T-helper 2 cell treated with Interferon-gamma antibody and Interleukin-4, amounts not matched to agents 5 μg/mL and 100 μg/mL, for 36 hours (primary cell): ENCODE measurements around the gene JUN.

Source experiments
- DNase-seq: peaks from one replicate; pipeline ENCODE4 v3.0.0; 2021; ENCODE audit warnings: low spot score
- H3K27ac Mint-ChIP-seq: one replicate; pipeline ENCODE4 v1.8.0; 2021; ENCODE audit warnings: mild to moderate bottlenecking, mixed read lengths
- H3K27me3 Mint-ChIP-seq: one replicate; pipeline ENCODE4 v1.8.0; 2021; ENCODE audit warnings: low read depth, mixed read lengths
- H3K36me3 Mint-ChIP-seq: one replicate; pipeline ENCODE4 v1.8.0; 2021; ENCODE audit warnings: low read depth, mixed read lengths
- H3K4me1 Mint-ChIP-seq: one replicate; pipeline ENCODE4 v1.8.0; 2021; ENCODE audit warnings: low read depth, mixed read lengths
- H3K4me3 Mint-ChIP-seq: one replicate; pipeline ENCODE4 v1.8.0; 2022; ENCODE audit warnings: mild to moderate bottlenecking, moderate library complexity, mixed read lengths
- H3K9me3 Mint-ChIP-seq: one replicate; pipeline ENCODE4 v1.8.0; 2021; ENCODE audit warnings: mixed read lengths

JUN gene

GRCh38 chr1:58748666-58749065 is 35.2 kb downstream of the JUN start:
- peaks cover 23% of the 10 kb centered on the region for H3K27me3 Mint-ChIP-seq
- peaks cover 32% of the 10 kb centered on the region for H3K4me1 Mint-ChIP-seq
- H3K36me3 Mint-ChIP-seq = no peaks in the 10 kb centered on the region
- no peak overlapping the region for H3K4me3 Mint-ChIP-seq
- H3K27ac Mint-ChIP-seq = no peak overlapping the region
- DNase-seq = no peak
- H3K9me3 Mint-ChIP-seq = no peaks in the 10 kb centered on the region

- Mint-ChIP-seq H3K4me1 (peaks cover 15% of the 10 kb centered on the region), H3K27ac (no peak overlapping the region), H3K9me3 (no peaks in the 10 kb centered on the region), H3K27me3 (peaks cover 23% of the 10 kb centered on the region), H3K4me3 (no peak overlapping the region), H3K36me3 (no peaks in the 10 kb centered on the region)
- DNase-seq = no peak
These were observed 37.1 kb downstream of the JUN start for GRCh38 chr1:58746757-58747156.

DNA sequence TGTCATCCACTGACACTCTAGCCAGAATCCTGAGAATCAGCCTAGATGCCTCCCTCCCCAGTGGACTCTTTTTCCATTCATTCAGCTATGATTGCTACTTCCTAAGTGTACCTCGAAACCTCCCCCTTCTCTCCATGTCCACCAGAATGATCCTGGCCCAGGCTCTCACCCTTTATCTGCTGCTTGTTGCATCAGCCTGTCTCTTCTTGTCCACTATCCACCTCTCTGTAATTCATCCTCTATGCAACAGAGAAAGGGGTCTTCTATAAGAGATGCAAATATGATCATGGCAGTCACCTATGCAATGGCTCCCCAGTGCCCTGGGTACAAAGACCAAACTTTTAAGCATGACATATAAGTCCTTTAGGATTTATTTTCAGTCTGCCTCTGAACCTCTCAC is 37.7 kb downstream of the JUN start:
- peaks cover 14% of the 10 kb centered on the region for H3K4me1 Mint-ChIP-seq
- no peaks in the 10 kb centered on the region for H3K36me3 Mint-ChIP-seq
- H3K27me3 Mint-ChIP-seq = peaks cover 23% of the 10 kb centered on the region
- H3K4me3 Mint-ChIP-seq = no peak overlapping the region
- DNase-seq = no peak
- no peaks in the 10 kb centered on the region for H3K9me3 Mint-ChIP-seq
- H3K27ac Mint-ChIP-seq = no peak overlapping the region

- DNase-seq = no peak
- no peaks in the 10 kb centered on the region for H3K36me3 Mint-ChIP-seq
- peaks cover 23% of the 10 kb centered on the region for H3K27me3 Mint-ChIP-seq
- H3K9me3 Mint-ChIP-seq = no peaks in the 10 kb centered on the region
- no peak overlapping the region for H3K4me3 Mint-ChIP-seq
- peaks cover 10% of the 10 kb centered on the region for H3K4me1 Mint-ChIP-seq
- no peak overlapping the region for H3K27ac Mint-ChIP-seq
These were observed 38.2 kb downstream of the JUN start for GRCh38 chr1:58745666-58746065.

DNA sequence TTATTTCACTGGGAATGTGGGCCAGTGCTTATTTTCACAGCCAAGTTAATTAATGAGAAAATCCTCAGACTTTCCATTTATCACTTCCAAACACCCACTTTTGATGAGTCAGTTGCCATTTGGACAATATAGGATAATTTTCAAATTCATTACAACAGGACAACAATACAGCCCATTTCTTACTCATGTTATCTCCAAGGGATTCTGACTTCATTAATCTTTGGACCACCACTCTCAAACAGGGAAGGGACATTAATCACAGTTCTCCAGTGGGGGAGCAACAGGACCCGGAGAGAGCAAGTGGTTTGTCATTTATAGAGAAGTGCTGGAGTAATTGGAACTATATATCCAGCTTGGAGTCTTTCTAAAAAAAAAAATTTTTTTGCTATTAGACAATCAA is 38.7 kb downstream of the JUN start:
- Mint-ChIP-seq H3K27ac (no peak overlapping the region), H3K4me1 (peaks cover 10% of the 10 kb centered on the region), H3K27me3 (peaks cover 23% of the 10 kb centered on the region), H3K4me3 (no peak overlapping the region), H3K9me3 (no peaks in the 10 kb centered on the region), H3K36me3 (no peaks in the 10 kb centered on the region)
- DNase-seq = no peak

DNA sequence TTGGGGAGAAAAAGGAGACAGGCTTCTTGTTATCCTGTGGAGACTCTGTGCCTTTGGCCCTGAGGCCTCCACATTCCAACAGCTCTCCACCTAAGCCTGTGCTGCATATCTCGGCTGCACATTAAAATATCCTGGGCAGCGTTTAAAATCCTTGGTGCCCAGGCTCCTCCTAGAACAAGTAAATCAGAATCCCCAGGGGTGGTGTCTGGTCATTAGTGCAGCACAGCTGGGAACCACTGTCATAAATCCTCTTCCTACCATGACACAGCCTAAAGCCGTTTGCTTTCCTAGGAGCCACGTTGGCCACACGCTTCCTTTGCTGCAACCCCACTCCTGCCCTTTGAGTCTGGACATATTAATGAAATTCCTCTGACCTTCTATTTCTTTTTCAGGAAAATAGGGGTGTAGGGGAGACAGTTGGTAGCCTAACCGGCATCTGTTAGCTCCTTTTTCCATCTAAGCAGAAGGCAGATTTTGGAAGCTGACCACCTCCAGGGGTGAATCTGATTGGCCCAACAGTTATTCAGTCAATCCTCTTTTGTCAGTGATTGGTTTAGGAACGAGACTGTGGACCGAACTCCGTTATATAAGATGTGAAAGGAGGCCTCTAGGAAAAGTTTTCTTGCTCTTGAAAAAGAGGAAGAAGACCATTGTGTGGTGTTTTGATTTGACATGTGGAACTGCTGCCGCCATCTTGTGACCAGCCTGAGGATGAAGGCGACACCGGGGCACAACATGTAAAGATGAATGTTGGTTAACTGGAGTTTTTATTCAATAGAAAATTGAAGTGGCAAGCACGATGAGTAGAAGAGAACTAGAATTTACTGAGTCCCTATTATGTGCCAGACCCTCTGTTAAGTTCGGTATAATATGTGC is 41.9 kb downstream of the JUN start:
- Mint-ChIP-seq H3K9me3 (no peaks in the 10 kb centered on the region), H3K4me3 (no peak overlapping the region), H3K27me3 (peaks cover 21% of the 10 kb centered on the region), H3K4me1 (peaks cover 7% of the 10 kb centered on the region), H3K36me3 (no peaks in the 10 kb centered on the region), H3K27ac (no peak overlapping the region)
- DNase-seq = no peak

DNA sequence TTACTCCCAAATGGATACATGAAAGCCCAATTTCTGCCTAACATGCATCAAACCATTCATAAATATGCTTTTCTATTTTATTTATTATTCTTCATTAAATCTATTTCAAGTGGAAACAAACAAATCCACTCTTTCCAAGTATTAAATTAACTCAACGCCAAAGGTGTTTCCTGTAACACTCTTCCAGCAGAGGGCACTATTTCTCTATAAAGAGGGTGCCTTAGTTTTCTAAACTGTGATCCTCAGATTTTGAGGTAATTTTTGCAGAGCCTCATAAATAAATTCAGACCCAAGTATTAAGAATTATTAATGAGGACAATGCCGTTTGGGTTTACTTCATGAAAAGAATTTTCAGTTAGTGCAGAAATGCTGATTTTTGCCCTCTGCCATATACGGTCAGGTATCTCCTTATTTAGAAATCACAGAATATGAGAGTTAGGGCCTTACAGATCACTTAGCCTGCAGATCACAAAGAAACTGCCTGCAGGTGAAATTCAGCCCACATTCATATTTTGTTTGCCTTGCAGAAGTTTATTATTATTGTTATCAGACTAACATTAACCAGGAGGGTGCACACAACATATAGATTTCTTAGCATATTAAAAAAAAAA is 43.9 kb downstream of the JUN start:
- no peaks in the 10 kb centered on the region for H3K36me3 Mint-ChIP-seq
- H3K9me3 Mint-ChIP-seq = no peaks in the 10 kb centered on the region
- H3K27ac Mint-ChIP-seq = no peak overlapping the region
- no peak for DNase-seq
- peaks cover 17% of the 10 kb centered on the region for H3K4me1 Mint-ChIP-seq
- H3K4me3 Mint-ChIP-seq = no peak overlapping the region
- peaks cover 8% of the 10 kb centered on the region for H3K27me3 Mint-ChIP-seq

GRCh38 chr1:58738876-58739275 is 45.0 kb downstream of the JUN start:
- DNase-seq = no peak
- Mint-ChIP-seq H3K36me3 (no peaks in the 10 kb centered on the region), H3K27me3 (peaks cover 2% of the 10 kb centered on the region), H3K4me3 (no peak overlapping the region), H3K27ac (no peak overlapping the region), H3K9me3 (no peaks in the 10 kb centered on the region), H3K4me1 (peaks cover 20% of the 10 kb centered on the region)

GRCh38 chr1:58735586-58735985 is 48.3 kb downstream of the JUN start:
- no peak overlapping the region for H3K4me3 Mint-ChIP-seq
- no peaks in the 10 kb centered on the region for H3K9me3 Mint-ChIP-seq
- no peak for DNase-seq
- H3K27me3 Mint-ChIP-seq = no peaks in the 10 kb centered on the region
- no peak overlapping the region for H3K27ac Mint-ChIP-seq
- no peaks in the 10 kb centered on the region for H3K36me3 Mint-ChIP-seq
- H3K4me1 Mint-ChIP-seq = peaks cover 20% of the 10 kb centered on the region

- no peak overlapping the region for H3K27ac Mint-ChIP-seq
- no peak overlapping the region for H3K4me3 Mint-ChIP-seq
- DNase-seq = no peak
These were observed 49.2 kb downstream of the JUN start for GRCh38 chr1:58734630-58735029.

GRCh38 chr1:58732087-58732775 is 51.6 kb downstream of the JUN start:
- H3K27ac Mint-ChIP-seq = no peak overlapping the region
- H3K27me3 Mint-ChIP-seq = no peaks in the 10 kb centered on the region
- H3K36me3 Mint-ChIP-seq = no peaks in the 10 kb centered on the region
- no peak for DNase-seq
- peaks cover 26% of the 10 kb centered on the region for H3K4me1 Mint-ChIP-seq
- H3K9me3 Mint-ChIP-seq = no peaks in the 10 kb centered on the region
- no peak overlapping the region for H3K4me3 Mint-ChIP-seq

More at GRCh38 chr1:58734630-58735029, 49.2 kb downstream of the JUN start:
- H3K27me3 Mint-ChIP-seq = no peaks in the 10 kb centered on the region
- H3K4me1 Mint-ChIP-seq = peaks cover 20% of the 10 kb centered on the region
- no peaks in the 10 kb centered on the region for H3K9me3 Mint-ChIP-seq
- H3K36me3 Mint-ChIP-seq = no peaks in the 10 kb centered on the region
